Fibroblast of skin of back (primary cell): ENCODE results near the gene SCLT1.
A peak's percentile ranks its signal among the peaks of the same experiment; 100 is the strongest.

Experiments
- DNase-seq: peaks from one replicate; pipeline ENCODE4 v3.0.0-alpha.2; 2013

The SCLT1 gene

GRCh38 chr4:128955751-128956150, 137.6 kb downstream of the SCLT1 start:
- no peak for DNase-seq

- DNase-seq, result no peak
Measured at GRCh38 chr4:128954941-128955340, 138.4 kb downstream of the SCLT1 start.

- peak; percentile 42 for DNase-seq
Measured at GRCh38 chr4:128951316-128951715, 142.0 kb downstream of the SCLT1 start.

GRCh38 chr4:128950796-128951195, 142.5 kb downstream of the SCLT1 start:
- no peak for DNase-seq

- DNase-seq, result no peak
Measured at GRCh38 chr4:128946916-128947315, 146.4 kb downstream of the SCLT1 start.

GRCh38 chr4:128942607-128943006, 150.7 kb downstream of the SCLT1 start:
- no peak for DNase-seq

GRCh38 chr4:128940971-128941370, 152.4 kb downstream of the SCLT1 start:
- peak; percentile 8 for DNase-seq

- no peak for DNase-seq
Measured at GRCh38 chr4:128930051-128930450, 163.3 kb downstream of the SCLT1 start.

GRCh38 chr4:128924951-128925350, 168.4 kb downstream of the SCLT1 start:
- DNase-seq, result no peak

GRCh38 chr4:128921954-128922353, 171.4 kb downstream of the SCLT1 start:
- DNase-seq, result no peak

- no peak for DNase-seq
Measured at GRCh38 chr4:128917781-128918180, 175.6 kb downstream of the SCLT1 start.

- no peak for DNase-seq
Measured at GRCh38 chr4:128916832-128917231, 176.5 kb downstream of the SCLT1 start.

- no peak for DNase-seq
Measured at GRCh38 chr4:128915544-128915943, 177.8 kb downstream of the SCLT1 start.

GRCh38 chr4:128913228-128913627, 180.1 kb downstream of the SCLT1 start:
- no peak for DNase-seq

GRCh38 chr4:128908735-128909134, 184.6 kb downstream of the SCLT1 start:
- no peak for DNase-seq

- DNase-seq, result no peak
Measured at GRCh38 chr4:128907981-128908380, 185.4 kb downstream of the SCLT1 start.

- no peak for DNase-seq
Measured at GRCh38 chr4:128906581-128906980, 186.8 kb downstream of the SCLT1 start.

GRCh38 chr4:128904821-128905220, 188.5 kb downstream of the SCLT1 start:
- DNase-seq, result no peak

GRCh38 chr4:128880662-128881061, 212.7 kb downstream of the SCLT1 start:
- no peak for DNase-seq

- no peak for DNase-seq
Measured at GRCh38 chr4:128879971-128880370, 213.4 kb downstream of the SCLT1 start.

GRCh38 chr4:128879283-128879682, 214.1 kb downstream of the SCLT1 start:
- no peak for DNase-seq

- DNase-seq, result no peak
Measured at GRCh38 chr4:128877934-128878333, 215.4 kb downstream of the SCLT1 start.

- DNase-seq, result no peak
Measured at GRCh38 chr4:128876200-128876599, 217.1 kb downstream of the SCLT1 start.

GRCh38 chr4:128871948-128872347, 221.4 kb downstream of the SCLT1 start:
- peak; percentile 68 for DNase-seq

GRCh38 chr4:128869776-128870509, 223.4 kb downstream of the SCLT1 start:
- no peak for DNase-seq
